ENCODE data around the gene HBG1. TPM values are rescaled to one million over a fixed set of nuclear protein-coding genes. Genes with fewer than 3 reads are reported as not detected.

The HBG1 gene
- total RNA-seq, 1 experiment from 2014 or later = not detected

- H2BK20ac ChIP-seq (ENCODE audit: low read depth, low read length, poor library complexity, severe bottlenecking) = no peak overlapping the region
- no peak overlapping the region for H2BK12ac ChIP-seq (ENCODE audit: insufficient read length, low read depth, low read length)
- H2BK15ac ChIP-seq (ENCODE audit: low read depth, low read length) = no peak overlapping the region
- H3K27me3 Mint-ChIP-seq (ENCODE audit: low read depth) = no peaks in the 10 kb centered on the region; the same call in 1 of the 2 replicates
- H3K9ac ChIP-seq (ENCODE audit: extremely low read depth, insufficient read length, low read length) = no peak overlapping the region
- no peak overlapping the region for H2BK5ac ChIP-seq (ENCODE audit: insufficient read length, low read length)
- peaks cover under 1% of the 10 kb centered on the region in 2 experiments; a peak in 3 of 4 replicates for H3K4me1 Mint-ChIP-seq
- H3K18ac ChIP-seq (ENCODE audit: insufficient read length, low read depth, low read length) = no peak overlapping the region
- H3K9me3 ChIP-seq (ENCODE audit: control insufficient read depth, low read depth, low read length) = no peaks in the 10 kb centered on the region
- H4K20me1 ChIP-seq (ENCODE audit: control insufficient read depth, insufficient read depth, insufficient read length) = no peaks in the 10 kb centered on the region
- no peaks in the 10 kb centered on the region for H3K79me2 ChIP-seq (ENCODE audit: insufficient read depth, low read length)
- DNase-seq = no peak
- TF ChIP-seq CTCF (conservative IDR thresholded peaks at IDR 0.05) = no peak
- no peak overlapping the region for H3K27ac Mint-ChIP-seq
- H3K79me1 ChIP-seq (ENCODE audit: insufficient read depth, low read depth, low read length, poor library complexity, severe bottlenecking) = no peaks in the 10 kb centered on the region
- H4K5ac ChIP-seq (ENCODE audit: insufficient read length, low read depth, low read length) = no peak overlapping the region
- no peaks in the 10 kb centered on the region for H3K27me3 ChIP-seq (ENCODE audit: insufficient read depth, low read length)
- no peak overlapping the region for H3K27ac ChIP-seq (ENCODE audit: insufficient read length, low read depth, low read length)
- no peak overlapping the region for H2BK120ac ChIP-seq (ENCODE audit: low read depth, low read length, poor library complexity, severe bottlenecking)
- H3K4me2 ChIP-seq (ENCODE audit: insufficient read depth, insufficient read length, low read length) = no peak overlapping the region
- H4K91ac ChIP-seq (ENCODE audit: insufficient read length, low read depth, low read length) = no peak overlapping the region
- H3K9me3 Mint-ChIP-seq = no peaks in the 10 kb centered on the region
- no peak overlapping the region for H2AFZ ChIP-seq (ENCODE audit: low read length)
- no peak overlapping the region for H3K56ac ChIP-seq (ENCODE audit: insufficient read length, low read depth, low read length)
- H3K4ac ChIP-seq (ENCODE audit: low read depth, low read length) = no peak overlapping the region
- H3T11ph ChIP-seq (ENCODE audit: low read length) = no peak overlapping the region
- WGBS (ENCODE audit: extremely low coverage, insufficient read length, low lambda C conversion rate) = no CpG with 5 or more reads among the region's 4 CpGs
- H4K8ac ChIP-seq (replicated peaks; ENCODE audit: insufficient read length, low read depth, low read length) = no peak overlapping the region
- H2AK5ac ChIP-seq (ENCODE audit: insufficient read length, low read length) = no peak overlapping the region
- no peaks in the 10 kb centered on the region; a peak in 1 of 7 replicates for H3K36me3 Mint-ChIP-seq (ENCODE audit: insufficient read depth in 1 of 3, low read depth in 3 of 3)
- H3K4me3 Mint-ChIP-seq = no peak overlapping the region
- H3K4me1 ChIP-seq (ENCODE audit: insufficient read depth, low read length) = no peaks in the 10 kb centered on the region
- no peak overlapping the region for H3K14ac ChIP-seq (ENCODE audit: insufficient read depth, low read length)
- H3K23me2 ChIP-seq (ENCODE audit: insufficient read length, low read depth, low read length, poor library complexity, severe bottlenecking) = no peaks in the 10 kb centered on the region
- H3K23ac ChIP-seq (ENCODE audit: insufficient read length, low read depth, low read length) = no peak overlapping the region
Observed at GRCh38 chr11:5285703-5286340, 36.2 kb upstream of the HBG1 start.
